Type B pancreatic cell (in vitro differentiated cells): ENCODE data around the gene NHLRC1. TPM values are rescaled to one million over a fixed set of nuclear protein-coding genes. Genes with fewer than 3 reads are reported as not detected.

Experiments used
- DNase-seq: peaks from one replicate; pipeline ENCODE4 v3.0.0; 2021; ENCODE audit warnings: mixed read lengths; ENCODE audit not compliant: unreplicated experiment; ENCODE audit errors: extremely low spot score
- H3K27ac Mint-ChIP-seq: 2 replicates; pipeline ENCODE4 v1.8.0; 2021; ENCODE audit warnings: mild to moderate bottlenecking, mixed read lengths
- H3K27me3 Mint-ChIP-seq: 2 replicates; pipeline ENCODE4 v1.8.0; 2021; ENCODE audit warnings: mixed read lengths
- H3K36me3 Mint-ChIP-seq: 2 replicates; pipeline ENCODE4 v1.8.0; 2021; ENCODE audit warnings: mixed read lengths
- H3K4me1 Mint-ChIP-seq: one replicate; pipeline ENCODE4 v1.8.0; 2021; ENCODE audit warnings: mixed read lengths; ENCODE audit not compliant: unreplicated experiment
- H3K4me3 Mint-ChIP-seq: 2 replicates; pipeline ENCODE4 v1.8.0; 2021; ENCODE audit warnings: mild to moderate bottlenecking, mixed read lengths
- H3K9me3 Mint-ChIP-seq: 2 replicates; pipeline ENCODE4 v1.8.0; 2021; ENCODE audit warnings: mixed read lengths
- total RNA-seq: library from RNA; stranded (reverse); gene quantifications from 2 replicates; pipeline ENCODE4 v1.2.1, GENCODE V29; 2021; ENCODE audit warnings: low replicate concordance
- TF ChIP-seq, protein P1 (sequence below): fragments of 200-600 bp; sonication (generic); conservative IDR thresholded peaks from 2 replicates; pipeline ENCODE4 v1.5.0; 2021; ENCODE audit warnings: antibody characterized with exemption, mild to moderate bottlenecking

The NHLRC1 gene
- total RNA-seq, 1 donor from 2014 or later = 1.1 TPM

DNA sequence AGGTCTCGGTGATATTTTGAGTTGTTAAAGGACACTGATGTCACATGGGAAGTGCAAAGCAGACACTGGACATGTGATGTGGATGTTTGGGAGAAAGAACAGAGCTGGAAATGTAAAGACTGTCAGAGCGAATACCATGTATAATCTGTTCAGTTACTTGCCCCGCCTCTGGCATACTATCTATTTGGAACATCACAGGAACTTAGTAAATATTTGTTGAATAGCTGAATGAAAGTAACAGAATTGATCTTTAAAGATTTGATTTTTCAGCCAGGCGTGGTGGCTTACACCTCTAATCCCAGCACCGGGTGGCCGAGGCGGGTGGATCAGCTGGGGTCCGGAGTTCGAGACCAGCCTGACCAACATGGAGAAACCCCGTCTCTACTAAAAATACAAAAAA lies 13.8 kb upstream of the NHLRC1 start:
- TF ChIP-seq, protein P1, sequence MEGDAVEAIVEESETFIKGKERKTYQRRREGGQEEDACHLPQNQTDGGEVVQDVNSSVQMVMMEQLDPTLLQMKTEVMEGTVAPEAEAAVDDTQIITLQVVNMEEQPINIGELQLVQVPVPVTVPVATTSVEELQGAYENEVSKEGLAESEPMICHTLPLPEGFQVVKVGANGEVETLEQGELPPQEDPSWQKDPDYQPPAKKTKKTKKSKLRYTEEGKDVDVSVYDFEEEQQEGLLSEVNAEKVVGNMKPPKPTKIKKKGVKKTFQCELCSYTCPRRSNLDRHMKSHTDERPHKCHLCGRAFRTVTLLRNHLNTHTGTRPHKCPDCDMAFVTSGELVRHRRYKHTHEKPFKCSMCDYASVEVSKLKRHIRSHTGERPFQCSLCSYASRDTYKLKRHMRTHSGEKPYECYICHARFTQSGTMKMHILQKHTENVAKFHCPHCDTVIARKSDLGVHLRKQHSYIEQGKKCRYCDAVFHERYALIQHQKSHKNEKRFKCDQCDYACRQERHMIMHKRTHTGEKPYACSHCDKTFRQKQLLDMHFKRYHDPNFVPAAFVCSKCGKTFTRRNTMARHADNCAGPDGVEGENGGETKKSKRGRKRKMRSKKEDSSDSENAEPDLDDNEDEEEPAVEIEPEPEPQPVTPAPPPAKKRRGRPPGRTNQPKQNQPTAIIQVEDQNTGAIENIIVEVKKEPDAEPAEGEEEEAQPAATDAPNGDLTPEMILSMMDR = no peak
- Mint-ChIP-seq H3K27me3 (no peaks in the 10 kb centered on the region), H3K36me3 (peaks cover 30% of the 10 kb centered on the region), H3K9me3 (no peaks in the 10 kb centered on the region), H3K4me1 (peaks cover 8% of the 10 kb centered on the region), H3K4me3 (no peak overlapping the region), H3K27ac (peak overlapping the region; percentile 55)
- DNase-seq = no peak

DNA sequence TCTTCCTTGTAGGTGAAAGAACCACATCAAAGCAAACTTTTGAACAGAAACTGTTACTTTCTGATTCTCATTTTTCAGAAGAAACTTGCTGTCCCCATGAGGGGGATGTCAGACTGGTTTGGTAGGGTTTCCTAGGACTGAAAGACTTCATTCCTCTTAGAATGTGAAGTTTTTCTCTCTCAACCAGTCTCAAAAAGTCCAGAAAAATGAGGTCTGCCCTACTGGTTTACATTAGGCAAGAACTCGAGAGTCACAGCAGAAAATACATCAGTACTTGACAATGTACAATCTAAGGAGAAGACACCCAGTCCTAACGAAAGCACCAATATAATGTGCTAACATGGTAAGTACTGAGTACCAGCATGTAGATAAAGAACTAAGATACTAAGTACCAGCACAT lies 12.7 kb upstream of the NHLRC1 start:
- Mint-ChIP-seq H3K9me3 (no peaks in the 10 kb centered on the region), H3K4me1 (peaks cover 7% of the 10 kb centered on the region), H3K27me3 (no peaks in the 10 kb centered on the region), H3K36me3 (peaks cover 29% of the 10 kb centered on the region), H3K27ac (peak overlapping the region; percentile 78), H3K4me3 (no peak overlapping the region)
- TF ChIP-seq, protein P1 = no peak
- no peak for DNase-seq

DNA sequence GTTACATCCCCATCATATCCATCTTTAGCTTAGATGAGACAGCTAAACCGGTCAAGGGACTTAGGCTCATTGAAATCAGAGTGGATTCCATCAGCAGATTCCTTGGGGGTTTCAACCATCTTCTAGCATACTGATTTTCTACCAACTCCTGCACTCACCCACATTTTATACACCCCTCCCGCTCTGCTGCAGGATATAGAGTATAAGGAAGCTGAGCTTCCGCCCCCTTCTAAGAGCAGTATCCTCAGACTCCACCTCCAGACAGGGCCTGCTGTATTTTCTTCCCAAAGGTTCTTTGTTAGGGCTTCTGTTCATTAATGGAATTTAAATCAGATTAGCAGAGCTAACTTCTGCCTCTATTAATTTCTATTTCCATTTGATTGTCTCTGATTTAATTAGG lies 9.9 kb upstream of the NHLRC1 start:
- no peaks in the 10 kb centered on the region for H3K4me1 Mint-ChIP-seq
- no peaks in the 10 kb centered on the region for H3K27me3 Mint-ChIP-seq
- TF ChIP-seq, protein P1 = no peak
- no peak overlapping the region for H3K27ac Mint-ChIP-seq
- peaks cover 19% of the 10 kb centered on the region for H3K36me3 Mint-ChIP-seq
- H3K9me3 Mint-ChIP-seq = no peaks in the 10 kb centered on the region
- DNase-seq = no peak
- no peak overlapping the region for H3K4me3 Mint-ChIP-seq

DNA sequence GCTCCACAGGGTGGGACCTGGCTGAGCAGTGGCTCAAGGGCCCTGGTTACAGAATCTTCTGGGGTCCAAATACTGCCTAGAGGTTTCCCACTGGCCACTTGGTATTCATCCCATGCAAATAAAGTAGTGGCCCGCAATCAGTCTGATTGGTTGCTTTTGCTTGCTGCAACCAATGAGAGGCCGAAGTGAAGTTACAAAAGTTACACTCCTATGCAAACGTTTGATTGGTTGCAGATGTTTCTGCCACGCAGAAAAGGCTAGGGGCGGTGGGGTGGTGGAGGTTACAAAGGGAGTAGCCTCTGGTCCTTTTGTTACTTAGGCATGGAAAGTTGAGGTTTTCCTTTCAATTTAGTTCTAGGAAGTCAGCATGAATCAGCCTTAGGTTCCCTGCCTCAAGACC lies 3.6 kb upstream of the NHLRC1 start:
- TF ChIP-seq, protein P1 = no peak
- Mint-ChIP-seq H3K27ac (no peak overlapping the region), H3K9me3 (no peaks in the 10 kb centered on the region), H3K36me3 (no peaks in the 10 kb centered on the region), H3K4me3 (no peak overlapping the region), H3K27me3 (no peaks in the 10 kb centered on the region), H3K4me1 (peaks cover 10% of the 10 kb centered on the region)
- DNase-seq = no peak

DNA sequence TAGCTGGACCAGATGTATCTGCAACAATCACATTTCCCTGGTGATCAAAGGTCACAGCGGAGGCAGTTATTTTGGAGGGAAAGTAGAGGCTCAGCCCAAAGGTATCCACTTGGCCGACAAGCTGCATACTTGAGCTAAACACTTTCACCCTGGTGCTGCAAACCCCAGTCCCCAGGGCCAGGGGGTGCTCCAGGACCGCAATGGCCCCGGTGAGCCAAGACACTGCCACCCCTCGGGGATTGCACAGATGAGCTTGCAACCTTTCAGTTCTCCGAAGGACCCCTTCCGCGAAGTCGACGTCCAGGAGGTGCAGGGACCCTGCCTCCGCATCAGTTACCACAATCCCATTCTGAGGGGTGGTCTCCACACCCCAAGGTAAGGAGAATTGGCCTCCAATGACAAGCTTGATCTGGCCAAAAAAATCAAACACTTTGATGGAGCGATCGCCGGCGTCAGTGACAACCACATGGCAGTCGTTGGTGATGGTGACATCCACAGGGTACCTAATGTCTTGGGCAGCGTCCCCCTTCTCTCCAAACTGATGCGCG lies 823 bp downstream of the NHLRC1 start:
- Mint-ChIP-seq H3K36me3 (no peaks in the 10 kb centered on the region), H3K27ac (no peak overlapping the region)
- no peak for DNase-seq

More for the DNA sequence above, 823 bp downstream of the NHLRC1 start:
- peaks cover 10% of the 10 kb centered on the region for H3K4me1 Mint-ChIP-seq
- H3K4me3 Mint-ChIP-seq = peak overlapping the region; percentile 65
- TF ChIP-seq, protein P1 = no peak
- H3K27me3 Mint-ChIP-seq = no peaks in the 10 kb centered on the region
- no peaks in the 10 kb centered on the region for H3K9me3 Mint-ChIP-seq
